BE2C (cell line): ENCODE data around the gene CDON.

Experiments
- DNase-seq: peaks from one replicate; pipeline ENCODE4 v3.0.0-alpha.2; 2020
- H3K27me3 ChIP-seq: fragments of 250-450 bp; sonication (Bioruptor Pico); 2 replicates; pipeline ENCODE4 v1.5.1; 2020; ENCODE audit warnings: mild to moderate bottlenecking
- H3K36me3 ChIP-seq: fragments of 250-450 bp; sonication (Bioruptor Pico); 2 replicates; pipeline ENCODE4 v1.5.1; 2020; ENCODE audit warnings: mild to moderate bottlenecking
- H3K4me1 ChIP-seq: fragments of 250-450 bp; sonication (Bioruptor Pico); 2 replicates; pipeline ENCODE4 v1.5.1; 2020
- H3K4me3 ChIP-seq: 2 replicates; pipeline ENCODE4 v1.5.1; 2011; ENCODE audit warnings: low read depth, low read length
- H3K9me3 ChIP-seq: fragments of 250-450 bp; sonication (Bioruptor Pico); 2 replicates; pipeline ENCODE4 v1.5.1; 2020
- CTCF ChIP-seq: IDR thresholded peaks from 2 replicates; pipeline ENCODE4 v1.5.1; 2012; ENCODE audit warnings: mild to moderate bottlenecking, low read depth, low read length

Gene CDON

DNA sequence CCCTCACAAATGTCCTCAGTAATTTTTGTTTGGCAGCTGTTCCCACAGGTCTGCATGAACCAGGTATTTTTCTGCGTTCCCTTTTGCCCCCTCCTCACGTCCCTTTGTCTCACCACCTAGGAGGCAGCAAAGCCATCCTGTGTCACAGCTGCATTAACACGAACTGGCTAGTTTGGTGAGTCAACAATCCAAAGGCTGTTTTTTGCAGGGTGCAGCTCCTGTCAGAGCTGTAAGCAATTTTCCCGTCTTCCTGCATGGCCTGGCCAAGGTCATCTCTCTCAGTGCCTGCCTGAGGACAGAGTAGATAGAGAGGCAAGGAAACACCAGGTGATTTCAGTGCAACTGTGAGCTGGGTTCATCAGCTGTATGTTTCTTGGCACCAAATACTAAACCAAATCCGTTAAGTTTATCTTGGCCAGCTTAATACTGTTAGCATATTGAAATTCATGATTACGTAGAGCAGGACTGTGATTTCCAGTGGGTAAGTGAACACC lies 137.4 kb downstream of the CDON start:
- peaks cover 12% of the 10 kb centered on the region for H3K4me1 ChIP-seq
- H3K27me3 ChIP-seq: no peaks in the 10 kb centered on the region
- no peaks in the 10 kb centered on the region for H3K36me3 ChIP-seq
- 0 out of 2 replicates have a peak, but pooled peaks have one; percentile 2 for TF ChIP-seq CTCF
- H3K4me3 ChIP-seq: no peak overlapping the region
- DNase-seq: no peak
- H3K9me3 ChIP-seq: no peaks in the 10 kb centered on the region

- Histone ChIP-seq H3K4me1 (peaks cover 12% of the 10 kb centered on the region), H3K9me3 (no peaks in the 10 kb centered on the region), H3K4me3 (no peak overlapping the region), H3K36me3 (no peaks in the 10 kb centered on the region), H3K27me3 (no peaks in the 10 kb centered on the region)
- TF ChIP-seq CTCF: no peak
- no peak for DNase-seq
Measured at GRCh38 chr11:125924384-125925007, 138.2 kb downstream of the CDON start.

GRCh38 chr11:125923633-125924032 lies 139.0 kb downstream of the CDON start:
- no peaks in the 10 kb centered on the region for H3K36me3 ChIP-seq
- DNase-seq: no peak
- H3K4me3 ChIP-seq: no peak overlapping the region
- no peak for TF ChIP-seq CTCF
- H3K27me3 ChIP-seq: no peaks in the 10 kb centered on the region
- H3K9me3 ChIP-seq: no peaks in the 10 kb centered on the region
- H3K4me1 ChIP-seq: peaks cover 12% of the 10 kb centered on the region

DNA sequence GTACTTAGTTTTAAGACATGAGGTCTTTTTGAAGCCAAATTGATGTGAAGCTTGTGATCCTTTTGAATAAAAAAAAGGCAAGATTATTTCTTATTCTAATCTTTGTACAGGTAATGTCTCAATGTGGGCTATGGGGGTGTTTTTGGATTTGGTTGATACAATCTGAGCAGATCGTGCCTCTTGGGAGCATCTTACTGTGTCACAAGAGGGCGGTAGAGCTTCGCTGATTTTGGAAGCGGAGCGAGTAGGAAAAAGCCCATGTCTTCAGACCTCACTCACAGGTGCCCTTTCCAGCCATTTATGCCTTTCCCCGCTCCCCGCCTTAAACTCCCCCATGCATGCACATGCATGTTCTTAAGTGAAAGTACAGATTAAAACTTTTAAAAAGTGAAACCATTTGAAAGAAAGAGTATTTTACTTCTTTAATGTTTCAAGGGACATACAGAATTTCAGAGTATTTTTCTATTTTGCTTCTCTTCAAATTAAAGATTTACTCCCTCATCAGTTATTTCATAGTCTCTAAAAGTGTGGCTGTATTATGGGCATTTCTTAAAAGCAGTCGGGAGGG lies 139.6 kb downstream of the CDON start:
- Histone ChIP-seq H3K27me3 (no peaks in the 10 kb centered on the region), H3K36me3 (no peaks in the 10 kb centered on the region), H3K4me1 (peaks cover 12% of the 10 kb centered on the region), H3K9me3 (no peaks in the 10 kb centered on the region), H3K4me3 (no peak overlapping the region)
- peak; percentile 98 for TF ChIP-seq CTCF
- DNase-seq: peak; percentile 75

DNA sequence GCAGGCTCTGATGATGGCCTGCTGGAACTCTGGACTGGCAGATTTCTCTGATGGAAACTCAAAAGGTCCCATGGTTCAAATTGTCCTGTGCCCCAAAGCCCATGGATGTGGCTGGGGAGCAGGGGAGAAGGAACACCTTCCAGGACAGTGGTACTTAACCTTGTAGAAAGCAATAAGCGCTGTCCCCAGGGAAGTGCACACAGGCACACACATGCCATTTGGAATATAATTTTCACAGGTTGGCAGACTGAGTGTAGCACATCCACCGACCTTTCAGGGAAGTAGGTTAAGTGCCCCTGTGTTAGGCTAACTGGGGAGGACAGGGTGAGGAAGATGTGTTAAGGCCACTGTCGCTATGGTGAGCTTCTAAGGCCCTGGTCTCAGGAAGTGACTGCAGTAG lies 140.5 kb downstream of the CDON start:
- no peaks in the 10 kb centered on the region for H3K36me3 ChIP-seq
- H3K9me3 ChIP-seq: no peaks in the 10 kb centered on the region
- no peaks in the 10 kb centered on the region for H3K27me3 ChIP-seq
- no peak overlapping the region for H3K4me3 ChIP-seq
- DNase-seq: no peak
- TF ChIP-seq CTCF: no peak
- H3K4me1 ChIP-seq: peaks cover 12% of the 10 kb centered on the region

DNA sequence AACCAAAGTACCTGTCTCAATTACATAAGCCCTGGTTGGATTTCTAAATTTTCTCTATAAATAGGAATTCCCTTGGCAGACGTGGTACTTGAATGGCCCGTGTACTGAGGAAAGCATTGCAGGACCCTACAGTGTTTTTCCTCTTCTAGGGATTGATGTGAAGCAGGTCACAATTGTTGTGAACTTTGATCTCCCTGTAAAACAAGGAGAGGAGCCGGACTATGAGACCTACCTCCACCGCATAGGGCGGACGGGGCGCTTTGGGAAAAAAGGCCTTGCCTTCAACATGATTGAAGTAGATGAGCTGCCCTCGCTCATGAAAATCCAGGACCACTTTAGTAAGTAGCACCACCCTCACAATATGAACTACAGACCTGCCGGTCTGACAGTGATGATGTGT lies 141.6 kb downstream of the CDON start:
- no peak for DNase-seq
- peaks cover 11% of the 10 kb centered on the region for H3K4me1 ChIP-seq
- no peak for TF ChIP-seq CTCF
- H3K9me3 ChIP-seq: no peaks in the 10 kb centered on the region
- H3K4me3 ChIP-seq: no peak overlapping the region
- H3K27me3 ChIP-seq: no peaks in the 10 kb centered on the region
- H3K36me3 ChIP-seq: no peaks in the 10 kb centered on the region
